Limb (tissue), 2 donors: Measurements from ENCODE around the gene ZNF765.
"Not testable (repeated sequence)": the region's sequence is repeated elsewhere in the genome, so short reads cannot be mapped to it uniquely, and the experiment has no call there.

ENCODE experiments used
- DNase-seq, 2 donors: peaks; one replicate each; pipeline ENCODE4 v3.0.0-alpha.2; 2016; ENCODE audit errors: extremely low spot score in 2 of 2

ZNF765 gene

GRCh38 chr19:53420520-53421315 lies 25.8 kb downstream of the ZNF765 start:
- DNase-seq, result not testable (repeated sequence)

GRCh38 chr19:53422551-53422950 lies 27.6 kb downstream of the ZNF765 start:
- no peak for DNase-seq

GRCh38 chr19:53423074-53423473 lies 28.1 kb downstream of the ZNF765 start:
- peak in 1 of 2 donors; percentile 31 for DNase-seq

GRCh38 chr19:53423680-53424079 lies 28.7 kb downstream of the ZNF765 start:
- peak in 1 of 2 donors; percentile 43 for DNase-seq

- peak; percentile 75 to 82 for DNase-seq
Observed at GRCh38 chr19:53424968-53425597, 30.1 kb downstream of the ZNF765 start.

GRCh38 chr19:53431399-53432087 lies 36.6 kb downstream of the ZNF765 start, which contains the start of gene ZNF761:
ZNF761 (plus strand) TSS chr19:53431984; CDS start chr19:53447269, 15,285 bp downstream.
- DNase-seq, result peak; percentile 88 to 97

- peak in 1 of 2 donors; percentile 50 for DNase-seq
Observed at GRCh38 chr19:53432088-53432661, 37.2 kb downstream of the ZNF765 start.

GRCh38 chr19:53443809-53444208 lies 48.9 kb downstream of the ZNF765 start:
- DNase-seq, result not testable (repeated sequence)

GRCh38 chr19:53447196-53447595 lies 52.2 kb downstream of the ZNF765 start:
- not testable (repeated sequence) for DNase-seq

GRCh38 chr19:53455828-53456227 lies 60.9 kb downstream of the ZNF765 start:
- no peak for DNase-seq

GRCh38 chr19:53460131-53460721 lies 65.3 kb downstream of the ZNF765 start:
- DNase-seq, result not testable (repeated sequence)

- DNase-seq, result no peak
Observed at GRCh38 chr19:53461866-53462265, 66.9 kb downstream of the ZNF765 start.

- DNase-seq, result no peak
Observed at GRCh38 chr19:53462861-53463260, 67.9 kb downstream of the ZNF765 start.

- peak; percentile 15 to 84 for DNase-seq
Observed at GRCh38 chr19:53463263-53463662, 68.3 kb downstream of the ZNF765 start.

GRCh38 chr19:53466726-53467484 lies 72.0 kb downstream of the ZNF765 start:
- no peak for DNase-seq

GRCh38 chr19:53467485-53468262 lies 72.7 kb downstream of the ZNF765 start, which contains the start of gene ZNF813:
ZNF813 (plus strand) TSS chr19:53467733; CDS start chr19:53483823, 16,090 bp downstream.
- peak; percentile 83 to 97 for DNase-seq

- not testable (repeated sequence) for DNase-seq
Observed at GRCh38 chr19:53468628-53469027, 73.7 kb downstream of the ZNF765 start.

GRCh38 chr19:53471916-53472315 lies 77.0 kb downstream of the ZNF765 start:
- no peak for DNase-seq

- not testable (repeated sequence) for DNase-seq
Observed at GRCh38 chr19:53474832-53475231, 79.9 kb downstream of the ZNF765 start.

GRCh38 chr19:53475470-53475869 lies 80.5 kb downstream of the ZNF765 start:
- not testable (repeated sequence) for DNase-seq
